PC-3 (cell line): ENCODE measurements around the gene KDR. TPM values are rescaled to one million over a fixed set of nuclear protein-coding genes. Genes with fewer than 3 reads are reported as not detected.

Experiments used
- ATAC-seq: fragments of 200-7000 bp; cut with Tn5 transposase; 2 replicates; pipeline ENCODE4 v1.9.1; 2020; ENCODE audit warnings: mild to moderate bottlenecking, moderate library complexity
- BruUV-seq: library from RNA; stranded (reverse); fragments of 400-500 nt; replicated peaks from 2 replicates; lab custom pipeline; 2021; lab: Mats Ljungman, UMichigan
- CTCF ChIA-PET: fragments of 300-600 bp; sonication (Branson Sonifier 250); formaldehyde crosslinking; loops from one replicate; lab custom pipeline; 2022; ENCODE audit warnings: antibody characterized with exemption; lab: Charles Lee
- POLR2A ChIA-PET: fragments of 300-600 bp; sonication (Branson Sonifier 250); formaldehyde crosslinking; loops from one replicate; lab custom pipeline; 2022; ENCODE audit warnings: antibody characterized with exemption; ENCODE audit not compliant: unreplicated experiment; lab: Charles Lee
- DNase-seq: peaks from one replicate; pipeline ENCODE4 v3.0.0-alpha.2; 2015
- H2AFZ ChIP-seq: fragments of 300-600 bp; sonication (generic); 2 replicates; pipeline ENCODE4 v1.6.0; 2016; ENCODE audit warnings: antibody characterized with exemption, low read length
- H3F3A ChIP-seq: fragments of 300-600 bp; sonication (generic); one replicate; pipeline ENCODE4 v1.6.0; 2017; ENCODE audit warnings: antibody characterized with exemption, low read length, control low read depth, mild to moderate bottlenecking; ENCODE audit not compliant: unreplicated experiment
- H3K27ac ChIP-seq: fragments of 300-600 bp; sonication (generic); 2 replicates; pipeline ENCODE4 v1.5.1; 2016; ENCODE audit warnings: mild to moderate bottlenecking, low read length
- H3K27me3 ChIP-seq: fragments of 300-600 bp; sonication (generic); 2 replicates; pipeline ENCODE4 v1.6.1; 2016; ENCODE audit warnings: low read length, mixed read lengths
- H3K36me3 ChIP-seq: fragments of 300-600 bp; sonication (generic); 2 replicates; pipeline ENCODE4 v1.6.1; 2016; ENCODE audit warnings: low read depth, mixed run types, low read length, mixed read lengths
- H3K4me1 ChIP-seq: fragments of 300-600 bp; sonication (generic); 2 replicates; pipeline ENCODE4 v1.5.1; 2016; ENCODE audit warnings: low read length; ENCODE audit not compliant: insufficient read depth
- H3K4me2 ChIP-seq: fragments of 300-600 bp; sonication (generic); 2 replicates; pipeline ENCODE4 v1.6.0; 2016; ENCODE audit warnings: low read length
- H3K4me3 ChIP-seq: fragments of 300-600 bp; sonication (generic); 2 replicates; pipeline ENCODE4 v1.5.1; 2016; ENCODE audit warnings: mild to moderate bottlenecking, low read length, mixed read lengths
- H3K79me2 ChIP-seq: fragments of 300-600 bp; sonication (generic); 2 replicates; pipeline ENCODE4 v1.6.1; 2017; ENCODE audit warnings: low read length, mixed read lengths
- H3K9ac ChIP-seq: fragments of 300-600 bp; sonication (generic); 2 replicates; pipeline ENCODE4 v1.6.0; 2016; ENCODE audit warnings: mild to moderate bottlenecking, low read length
- H3K9me2 ChIP-seq: fragments of 300-600 bp; sonication (generic); replicated peaks from 2 replicates; pipeline ENCODE4 v1.6.1; 2016; ENCODE audit warnings: mixed run types, low read length, mixed read lengths
- H3K9me3 ChIP-seq: fragments of 300-600 bp; sonication (generic); 2 replicates; pipeline ENCODE4 v1.6.1; 2016; ENCODE audit warnings: low read length, mixed read lengths
- H4K20me1 ChIP-seq: fragments of 300-600 bp; sonication (generic); 2 replicates; pipeline ENCODE4 v1.6.1; 2016; ENCODE audit warnings: low read length, mixed read lengths
- CTCF ChIP-seq: fragments of 300-600 bp; sonication (generic); conservative IDR thresholded peaks from 2 replicates; pipeline ENCODE4 v1.5.1; 2017; ENCODE audit warnings: antibody characterized with exemption, low read depth, mild to moderate bottlenecking, low read length
- EZH2 ChIP-seq: fragments of 300-600 bp; sonication (generic); IDR thresholded peaks from one replicate; pipeline ENCODE4 v1.6.1; 2017; ENCODE audit warnings: antibody characterized with exemption, mild to moderate bottlenecking, low read length; ENCODE audit not compliant: unreplicated experiment
- EZH2phosphoT487 ChIP-seq: fragments of 300-600 bp; sonication (generic); IDR thresholded peaks from 2 replicates; pipeline ENCODE4 v1.6.1; 2018; ENCODE audit warnings: mild to moderate bottlenecking, antibody characterized with exemption, low read length, borderline replicate concordance
- intact Hi-C: fragments of 100-400 bp; cut with micrococcal nuclease; formaldehyde crosslinking; loops from 2 replicates; pipeline ENCODE4 v1.9.0; 2023
- total RNA-seq: library from RNA; depleted of rRNA; stranded (reverse); fragments of >200 nt; gene quantifications from 2 replicates; pipeline ENCODE4 v1.2.3, GENCODE V29; 2014

KDR gene
- total RNA-seq, 1 experiment from 2014 or later: 0.66 TPM

GRCh38 chr4:55159851-55160250 is 34.5 kb upstream of the KDR start:
- Histone ChIP-seq H4K20me1 (no peaks in the 10 kb centered on the region), H3K9me2 (no peaks in the 10 kb centered on the region), H3K27me3 (no peaks in the 10 kb centered on the region), H3K4me1 (no peaks in the 10 kb centered on the region), H2AFZ (no peak overlapping the region), H3K36me3 (no peaks in the 10 kb centered on the region), H3K4me3 (no peak overlapping the region), H3K27ac (no peak overlapping the region), H3K9ac (no peak overlapping the region), H3K79me2 (no peaks in the 10 kb centered on the region), H3F3A (no peaks in the 10 kb centered on the region), H3K9me3 (no peaks in the 10 kb centered on the region), H3K4me2 (no peak overlapping the region)
- intact Hi-C loops: no loop called here
- ATAC-seq: no peak
- ChIA-PET CTCF (no interaction called here), POLR2A (no interaction called here)
- DNase-seq: no peak
- no TSS peak for BruUV-seq
- no peak for TF ChIP-seq EZH2phosphoT487
- TF ChIP-seq CTCF: no peak
- no peak for TF ChIP-seq EZH2

GRCh38 chr4:55158957-55159356 is 33.6 kb upstream of the KDR start:
- intact Hi-C loops: no loop called here
- TF ChIP-seq EZH2: no peak
- peak; percentile 40; the same call in 1 of the 2 replicates for TF ChIP-seq CTCF
- no peak for ATAC-seq

GRCh38 chr4:55157559-55158277 is 32.3 kb upstream of the KDR start:
- ATAC-seq (no peak), DNase-seq (no peak)
- no peaks in the 10 kb centered on the region for H3K9me3 ChIP-seq
- H3K27ac ChIP-seq: no peak overlapping the region
- H3K4me3 ChIP-seq: no peak overlapping the region
- no peaks in the 10 kb centered on the region for H3K36me3 ChIP-seq
- H3K4me1 ChIP-seq: no peaks in the 10 kb centered on the region
- POLR2A ChIA-PET: no interaction called here
- H3K79me2 ChIP-seq: no peaks in the 10 kb centered on the region
- H3K4me2 ChIP-seq: no peak overlapping the region
- H3F3A ChIP-seq: no peaks in the 10 kb centered on the region
- no peak overlapping the region for H3K9ac ChIP-seq
- no TSS peak for BruUV-seq
- no peak overlapping the region for H2AFZ ChIP-seq
- CTCF ChIA-PET: no interaction called here
- intact Hi-C loops: no loop called here
- H3K27me3 ChIP-seq: no peaks in the 10 kb centered on the region
- no peaks in the 10 kb centered on the region for H3K9me2 ChIP-seq
- no peaks in the 10 kb centered on the region for H4K20me1 ChIP-seq
- no peak for TF ChIP-seq EZH2phosphoT487
- TF ChIP-seq CTCF: no peak
- TF ChIP-seq EZH2: no peak

More at GRCh38 chr4:55158957-55159356, 33.6 kb upstream of the KDR start:
- Histone ChIP-seq H3F3A (no peaks in the 10 kb centered on the region), H3K4me1 (no peaks in the 10 kb centered on the region), H3K4me2 (no peak overlapping the region), H3K9me3 (no peaks in the 10 kb centered on the region), H3K79me2 (no peaks in the 10 kb centered on the region), H3K4me3 (no peak overlapping the region), H2AFZ (no peak overlapping the region), H3K27me3 (no peaks in the 10 kb centered on the region), H3K9ac (no peak overlapping the region), H3K36me3 (no peaks in the 10 kb centered on the region), H3K27ac (no peak overlapping the region), H4K20me1 (no peaks in the 10 kb centered on the region), H3K9me2 (no peaks in the 10 kb centered on the region)
- CTCF ChIA-PET: interaction anchor here (0.5 to 0.6 kb wide), 2 partner anchors 83 to 140 kb away, joined by 3 read pairs; no protein-coding TSS in a partner anchor
- POLR2A ChIA-PET: no interaction called here
- BruUV-seq: no TSS peak
- DNase-seq: no peak
